GM23338 (cell line): Measurements from ENCODE around the gene BCAS1. TPM values are rescaled to one million over a fixed set of nuclear protein-coding genes. Genes with fewer than 3 reads are reported as not detected.

Experiments used
- ATAC-seq: fragments of 200-7000 bp; cut with Tn5 transposase; 3 replicates; pipeline ENCODE4 v1.9.1; 2020
- DNase-seq: peaks from one replicate; pipeline ENCODE4 v3.0.0-alpha.2; 2015; ENCODE audit warnings: low spot score
- H2AFZ ChIP-seq: fragments of 200-600 bp; sonication (generic); 2 replicates; pipeline ENCODE4 v1.8.0; 2016; ENCODE audit warnings: antibody characterized with exemption, mild to moderate bottlenecking, moderate library complexity
- H3F3A ChIP-seq: fragments of 200-600 bp; sonication (generic); replicated peaks from 2 replicates; pipeline ENCODE4 v1.8.0; 2017; ENCODE audit warnings: antibody characterized with exemption, mixed run types, low read depth
- H3K27ac ChIP-seq: fragments of 200-600 bp; sonication (generic); 2 replicates; pipeline ENCODE4 v1.6.1; 2016; ENCODE audit warnings: low read depth
- H3K27me3 ChIP-seq: fragments of 200-600 bp; sonication (generic); 2 replicates; pipeline ENCODE4 v1.8.0; 2016; ENCODE audit warnings: mild to moderate bottlenecking, mixed run types, moderate library complexity; ENCODE audit not compliant: insufficient read depth
- H3K36me3 ChIP-seq: fragments of 200-600 bp; sonication (generic); 2 replicates; pipeline ENCODE4 v1.8.0; 2016; ENCODE audit warnings: mild to moderate bottlenecking; ENCODE audit not compliant: insufficient read depth
- H3K4me1 ChIP-seq: fragments of 200-600 bp; sonication (generic); 2 replicates; pipeline ENCODE4 v1.8.0; 2016; ENCODE audit warnings: mild to moderate bottlenecking, moderate library complexity; ENCODE audit not compliant: insufficient read depth
- H3K4me2 ChIP-seq: fragments of 200-600 bp; sonication (generic); 2 replicates; pipeline ENCODE4 v1.7.1; 2017; ENCODE audit warnings: mixed run types
- H3K4me3 ChIP-seq: fragments of 200-600 bp; sonication (generic); 2 replicates; pipeline ENCODE4 v1.6.1; 2016; ENCODE audit warnings: mixed run types
- H3K79me2 ChIP-seq: fragments of 200-600 bp; sonication (generic); replicated peaks from 2 replicates; pipeline ENCODE4 v1.8.0; 2017; ENCODE audit warnings: mild to moderate bottlenecking; ENCODE audit not compliant: insufficient read depth
- H3K9me2 ChIP-seq: fragments of 200-600 bp; sonication (generic); 2 replicates; pipeline ENCODE4 v1.8.0; 2017; ENCODE audit not compliant: insufficient read depth
- H4K20me1 ChIP-seq: fragments of 200-600 bp; sonication (generic); replicated peaks from 2 replicates; pipeline ENCODE4 v1.8.0; 2017; ENCODE audit warnings: mild to moderate bottlenecking; ENCODE audit not compliant: insufficient read depth
- H3K27ac Mint-ChIP-seq: 2 replicates; pipeline ENCODE4 v1.8.0; 2020; ENCODE audit warnings: inconsistent platforms, mild to moderate bottlenecking, moderate library complexity, mixed read lengths
- H3K27me3 Mint-ChIP-seq: 3 replicates; pipeline ENCODE4 v1.8.0; 2022; ENCODE audit warnings: low read depth, mild to moderate bottlenecking, moderate library complexity, mixed read lengths, inconsistent platforms; ENCODE audit not compliant: insufficient read depth, poor library complexity
- H3K36me3 Mint-ChIP-seq: 3 replicates; pipeline ENCODE4 v1.8.0; 2021; ENCODE audit warnings: low read depth, mild to moderate bottlenecking, inconsistent platforms, moderate library complexity, mixed read lengths
- H3K4me1 Mint-ChIP-seq: 3 replicates; pipeline ENCODE4 v1.8.0; 2020; ENCODE audit warnings: mild to moderate bottlenecking, inconsistent platforms, mixed read lengths
- H3K4me3 Mint-ChIP-seq: 3 replicates; pipeline ENCODE4 v1.8.0; 2021; ENCODE audit warnings: moderate library complexity, mild to moderate bottlenecking, inconsistent platforms, mixed read lengths
- H3K9me3 Mint-ChIP-seq: 3 replicates; pipeline ENCODE4 v1.8.0; 2020; ENCODE audit warnings: moderate library complexity, mild to moderate bottlenecking, inconsistent platforms, mixed read lengths
- CREB1 ChIP-seq: fragments of 250-450 bp; sonication (Bioruptor Pico); IDR thresholded peaks from 2 replicates; pipeline ENCODE4 v1.5.0; 2020; ENCODE audit warnings: low read depth, mild to moderate bottlenecking, moderate library complexity
- CTCF ChIP-seq, 2 experiments: fragments of 200-600 bp in 1 of 2; sonication (generic) in 1 of 2; conservative IDR thresholded peaks; 2 replicates each; pipeline versions ENCODE4 v1.5.1 to v1.6.1; 2016 to 2017; ENCODE audit warnings: antibody characterized with exemption in 2 of 2, low read depth in 2 of 2, mild to moderate bottlenecking in 2 of 2, moderate library complexity in 1 of 2
- ETS1 ChIP-seq: IDR thresholded peaks from 2 replicates; pipeline ENCODE4 v1.6.1; 2016; ENCODE audit warnings: antibody characterized with exemption
- EZH2 ChIP-seq: fragments of 200-600 bp; sonication (generic); IDR thresholded peaks from one replicate; pipeline ENCODE4 v1.8.0; 2017; ENCODE audit warnings: antibody characterized with exemption, mild to moderate bottlenecking, low read depth; ENCODE audit not compliant: unreplicated experiment
- JUNB ChIP-seq: IDR thresholded peaks from one replicate; pipeline ENCODE4 v1.6.1; 2016; ENCODE audit warnings: antibody characterized with exemption; ENCODE audit not compliant: unreplicated experiment
- NANOG ChIP-seq: IDR thresholded peaks from 2 replicates; pipeline ENCODE4 v1.6.1; 2016; ENCODE audit warnings: antibody characterized with exemption, borderline replicate concordance
- POLR2AphosphoS5 ChIP-seq: IDR thresholded peaks from 2 replicates; pipeline ENCODE4 v1.6.1; 2016; ENCODE audit warnings: antibody characterized with exemption, low read depth
- REST ChIP-seq: IDR thresholded peaks from one replicate; pipeline ENCODE4 v1.6.1; 2018; ENCODE audit warnings: antibody characterized with exemption; ENCODE audit not compliant: unreplicated experiment
- STAT1 ChIP-seq: IDR thresholded peaks from one replicate; pipeline ENCODE4 v1.6.1; 2016; ENCODE audit warnings: antibody characterized with exemption; ENCODE audit not compliant: unreplicated experiment
- ZNF114 ChIP-seq: fragments of 250-450 bp; sonication (Bioruptor Pico); IDR thresholded peaks from 2 replicates; pipeline ENCODE4 v1.5.0; 2020; ENCODE audit warnings: mild to moderate bottlenecking, moderate library complexity
- ZNF331 ChIP-seq: fragments of 250-450 bp; sonication (Bioruptor Pico); IDR thresholded peaks from 2 replicates; pipeline ENCODE4 v1.5.0; 2020; ENCODE audit warnings: low read depth, mild to moderate bottlenecking, moderate library complexity
- polyA plus RNA-seq: library from polyadenylated mRNA; unstranded; fragments of >200 nt; fragmentation: Nextera tagmentation; extraction: Ambion mirVana; gene quantifications from 2 replicates; pipeline ENCODE4 v1.2.1, GENCODE V29; 2016
- total RNA-seq: library from RNA; depleted of rRNA; stranded (reverse); fragments of >200 nt; shearing (Covaris generic); gene quantifications from 2 replicates; pipeline ENCODE4 v1.2.3, GENCODE V29; 2014

Gene BCAS1
- total and polyA plus RNA-seq, 2 experiments from 2014 or later: 0.17 to 0.19 TPM

GRCh38 chr20:53926428-53927028, 143.9 kb downstream of the BCAS1 start (continued):
- no peak for TF ChIP-seq REST
- TF ChIP-seq CTCF (conservative IDR thresholded peaks at IDR 0.05; ENCODE audit: low read depth in 2 of 2): no peak
- no peak for TF ChIP-seq ZNF114 (CRISPR knock-in tag)
- no peak for TF ChIP-seq STAT1
- TF ChIP-seq ETS1: no peak
- TF ChIP-seq POLR2AphosphoS5: no peak
- no peak for TF ChIP-seq ZNF331 (CRISPR knock-in tag)
- TF ChIP-seq CREB1 (CRISPR knock-in tag): no peak
- no peak for TF ChIP-seq JUNB

- Histone ChIP-seq H3K79me2 (no peaks in the 10 kb centered on the region), H3K27me3 (no peaks in the 10 kb centered on the region), H3F3A (no peaks in the 10 kb centered on the region), H4K20me1 (no peaks in the 10 kb centered on the region), H2AFZ (peak overlapping the region; percentile 75; the same call in 1 of the 2 replicates), H3K36me3 (no peaks in the 10 kb centered on the region), H3K4me2 (no peak overlapping the region), H3K9me2 (no peaks in the 10 kb centered on the region), H3K27ac (no peak overlapping the region), H3K4me1 (peaks cover 14% of the 10 kb centered on the region), H3K4me3 (no peak overlapping the region)
- ATAC-seq (no peak), DNase-seq (no peak)
- no peaks in the 10 kb centered on the region for H3K36me3 Mint-ChIP-seq
- H3K4me1 Mint-ChIP-seq: peaks cover 24% of the 10 kb centered on the region
- H3K27ac Mint-ChIP-seq: no peak overlapping the region
- no peaks in the 10 kb centered on the region for H3K9me3 Mint-ChIP-seq
- peaks cover 3% of the 10 kb centered on the region for H3K27me3 Mint-ChIP-seq
- no peak overlapping the region for H3K4me3 Mint-ChIP-seq
- TF ChIP-seq NANOG (no peak), JUNB (no peak), ZNF114 (CRISPR knock-in tag) (no peak), STAT1 (no peak), POLR2AphosphoS5 (no peak), REST (no peak), CREB1 (CRISPR knock-in tag) (no peak), EZH2 (no peak), ZNF331 (CRISPR knock-in tag) (no peak), ETS1 (no peak)
Measured at GRCh38 chr20:53925651-53926401, 144.6 kb downstream of the BCAS1 start.
